Activated CD8-positive, alpha-beta memory T cell treated with anti-CD3 and anti-CD28 coated beads, Interleukin-2, amount 50 U/mL, for 24 hours (primary cell): ENCODE results near the gene BMF.

Experiments
- DNase-seq: peaks from one replicate; pipeline ENCODE4 v3.0.0-alpha.2; 2020; ENCODE audit errors: extremely low read depth

BMF gene

DNA sequence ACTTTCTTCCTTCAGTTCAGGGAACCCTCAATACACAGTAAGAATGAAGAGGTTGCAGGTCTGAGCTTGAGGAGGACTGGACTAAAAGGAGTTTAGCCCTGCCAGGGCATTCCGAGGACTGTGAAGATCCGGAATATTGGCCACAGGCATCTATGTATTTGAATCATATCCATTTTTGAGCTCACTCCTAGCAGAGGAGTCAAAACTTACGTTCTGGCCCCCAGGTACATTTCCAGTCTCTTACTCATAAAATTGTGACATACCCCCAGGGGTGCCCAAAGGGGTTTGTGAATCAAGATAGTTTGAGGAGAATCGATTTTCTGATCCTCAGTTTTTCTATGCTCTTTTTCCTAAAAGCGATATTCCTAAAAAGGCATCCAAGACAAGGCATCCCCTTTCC lies 42.1 kb downstream of the BMF start:
- DNase-seq, result no peak

DNA sequence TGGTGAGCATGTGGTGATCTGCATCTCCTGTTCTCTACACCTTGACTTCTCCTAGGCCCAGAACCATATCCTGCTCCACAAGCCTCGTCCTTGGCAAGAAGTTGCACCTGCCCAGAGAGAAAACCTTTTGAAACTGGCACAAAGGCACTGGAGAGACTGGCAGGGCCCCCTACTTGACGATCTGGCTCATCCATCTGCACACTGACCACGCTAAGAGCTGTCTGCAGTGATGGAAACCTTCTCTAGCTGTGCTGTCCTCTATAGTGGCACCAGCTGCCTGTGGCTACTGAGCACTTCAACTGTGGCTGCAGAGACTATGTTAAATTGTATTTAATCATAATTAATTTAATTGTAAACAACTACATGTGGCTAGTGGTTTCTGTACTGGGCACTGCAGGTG lies 43.5 kb downstream of the BMF start:
- no peak for DNase-seq

DNA sequence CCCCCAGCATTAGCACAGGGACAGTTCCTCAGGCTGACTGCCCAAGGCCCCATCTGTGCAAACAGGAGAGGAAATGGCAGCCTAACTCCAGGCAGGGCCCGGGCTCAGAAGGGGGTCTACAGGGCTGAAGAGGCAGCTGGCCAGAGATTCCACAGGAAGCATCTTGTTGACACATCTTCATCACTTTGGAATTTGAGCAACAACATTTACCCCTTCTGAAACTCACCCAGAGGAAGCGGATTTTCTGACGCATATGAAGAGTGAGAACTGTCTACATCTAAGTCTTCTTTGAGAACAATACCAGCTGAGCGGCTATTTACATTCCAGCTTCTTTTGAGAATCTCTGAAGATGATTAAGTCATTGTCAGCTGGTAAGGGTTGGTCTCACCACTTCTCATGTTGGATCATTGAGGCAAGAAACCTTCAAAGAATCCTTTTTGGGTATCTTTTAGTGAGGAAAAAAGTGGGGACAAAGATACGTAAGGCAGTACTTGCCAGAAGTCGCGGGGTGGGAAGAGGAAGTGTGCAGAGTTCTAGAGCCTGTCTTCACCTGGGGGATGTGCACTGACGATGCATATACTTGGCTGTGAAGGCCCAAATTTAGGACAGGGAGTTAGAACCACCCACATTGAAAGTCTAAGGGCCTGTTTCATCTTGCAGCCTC lies 44.3 kb downstream of the BMF start:
- DNase-seq, result no peak

DNA sequence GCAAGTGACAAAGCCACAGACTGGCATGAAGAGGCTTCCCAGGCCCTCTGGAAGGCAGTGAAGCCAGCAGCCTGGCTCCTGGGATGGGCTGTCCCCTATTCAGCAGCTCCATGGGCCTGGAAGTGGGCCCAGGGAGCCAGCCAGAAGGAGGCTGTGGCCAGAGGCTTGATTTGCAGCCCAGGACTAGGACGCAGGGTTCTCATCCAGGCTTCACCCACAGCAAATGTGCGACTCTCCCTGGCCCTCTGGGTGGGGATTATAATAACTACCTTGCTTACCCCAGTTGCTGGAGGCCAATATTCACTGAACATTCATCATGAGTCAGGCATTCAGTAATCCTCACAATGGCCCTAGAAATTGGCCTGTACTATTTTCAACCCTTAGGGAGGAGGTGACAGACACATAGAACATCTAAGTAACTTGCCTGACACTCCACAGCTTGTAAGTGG lies 45.1 kb downstream of the BMF start:
- DNase-seq, result no peak

DNA sequence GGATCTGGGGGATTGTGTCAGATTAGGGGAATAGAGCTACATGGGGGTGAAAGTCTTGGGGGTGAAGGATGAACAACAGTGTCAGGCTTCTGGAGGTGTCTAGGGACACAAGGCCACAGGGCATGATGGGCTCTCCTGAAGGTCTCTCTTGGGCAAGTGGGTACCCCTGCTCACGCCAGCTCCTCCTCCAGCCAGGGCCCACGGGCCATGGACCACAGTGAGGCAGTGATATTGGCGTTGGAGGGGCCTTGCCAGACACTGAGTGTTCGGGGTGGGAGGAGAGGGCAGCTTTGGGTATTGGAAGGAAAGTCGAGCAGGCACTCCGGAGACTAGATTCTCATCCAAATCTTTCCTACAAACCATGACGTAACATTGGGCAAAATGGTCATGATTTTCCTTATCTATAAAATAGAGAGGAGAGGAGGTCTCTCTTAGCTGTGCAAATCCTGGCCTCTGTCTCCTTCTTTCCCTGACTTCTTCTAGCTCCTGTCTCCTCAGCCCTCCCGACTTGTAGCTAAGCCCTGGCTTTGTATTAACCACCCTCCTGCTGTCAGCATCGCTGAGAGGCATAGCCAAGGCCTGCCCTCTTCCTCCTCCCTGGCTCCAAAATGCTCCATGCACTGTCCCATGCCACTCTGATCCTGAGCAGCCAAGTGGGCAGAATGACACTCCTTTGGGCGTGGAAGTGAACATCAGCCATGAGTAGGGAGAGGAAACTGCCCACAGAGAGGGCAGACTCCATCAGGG lies 45.7 kb downstream of the BMF start:
- DNase-seq, result no peak

DNA sequence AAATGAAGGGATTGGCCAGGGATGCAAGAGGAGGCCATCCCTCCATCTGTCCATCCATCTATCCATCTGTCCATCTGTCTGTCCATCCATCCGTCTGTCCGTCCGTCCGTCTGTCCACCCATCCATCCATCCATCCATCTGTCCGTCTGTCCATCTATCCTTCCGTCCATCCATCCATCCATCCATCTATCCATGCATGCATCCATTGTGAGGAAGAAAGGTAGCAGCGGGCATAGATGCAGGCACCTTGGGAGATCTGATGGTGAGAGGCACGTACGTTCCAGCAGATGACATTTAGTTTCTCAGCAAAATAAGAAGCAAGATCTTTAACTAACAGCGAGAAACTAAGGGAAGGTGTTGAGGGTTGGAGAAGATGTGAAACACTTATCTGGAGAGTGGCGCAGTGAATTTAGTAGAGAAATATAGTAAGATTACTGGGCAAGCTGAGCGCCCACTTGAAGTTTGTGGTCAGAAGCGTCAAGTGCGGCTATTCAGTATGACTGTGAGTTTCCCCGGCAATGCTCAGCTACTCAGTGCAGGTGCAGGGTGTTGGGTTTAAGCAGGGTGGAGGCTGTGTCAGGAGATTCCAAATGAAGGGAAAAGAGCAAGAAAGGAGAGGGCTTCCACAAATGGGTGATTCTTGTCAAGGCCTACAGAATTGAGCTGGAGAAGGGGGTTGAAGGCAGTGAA lies 47.3 kb downstream of the BMF start:
- no peak for DNase-seq

DNA sequence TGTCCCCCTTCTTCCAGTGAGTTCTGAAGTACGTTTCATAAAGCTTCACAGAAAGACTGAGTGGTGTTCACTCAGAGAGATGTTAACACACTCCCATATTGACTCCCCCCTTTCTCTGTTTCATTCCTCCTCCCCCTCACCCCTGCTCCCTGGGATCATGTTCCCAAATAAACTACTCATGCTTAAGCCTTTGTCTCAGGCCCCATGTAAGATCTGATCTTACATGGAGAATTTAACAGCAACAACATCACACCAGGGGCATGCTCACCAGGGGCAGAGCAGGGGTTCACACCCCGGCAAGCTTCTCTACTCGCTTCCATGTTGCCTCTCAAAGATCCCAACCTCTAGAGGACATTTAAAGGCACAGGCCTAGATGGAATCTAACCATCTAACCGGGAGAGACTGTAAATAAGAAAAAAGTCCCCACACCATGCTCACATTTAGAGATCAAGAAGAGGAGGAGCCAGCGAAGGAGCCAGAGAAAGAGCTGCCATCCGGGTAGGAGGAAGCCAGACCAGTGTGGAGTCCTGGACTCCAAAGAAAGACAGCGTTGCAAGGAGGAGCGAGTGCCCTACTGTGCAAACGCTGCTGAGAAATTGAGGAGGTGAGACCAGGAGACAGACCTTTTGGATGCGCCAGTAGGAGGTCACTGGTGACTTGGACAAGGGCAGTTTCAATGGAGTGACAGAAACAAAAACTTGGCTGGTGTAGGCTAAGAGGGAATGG lies 48.3 kb downstream of the BMF start:
- DNase-seq, result no peak

DNA sequence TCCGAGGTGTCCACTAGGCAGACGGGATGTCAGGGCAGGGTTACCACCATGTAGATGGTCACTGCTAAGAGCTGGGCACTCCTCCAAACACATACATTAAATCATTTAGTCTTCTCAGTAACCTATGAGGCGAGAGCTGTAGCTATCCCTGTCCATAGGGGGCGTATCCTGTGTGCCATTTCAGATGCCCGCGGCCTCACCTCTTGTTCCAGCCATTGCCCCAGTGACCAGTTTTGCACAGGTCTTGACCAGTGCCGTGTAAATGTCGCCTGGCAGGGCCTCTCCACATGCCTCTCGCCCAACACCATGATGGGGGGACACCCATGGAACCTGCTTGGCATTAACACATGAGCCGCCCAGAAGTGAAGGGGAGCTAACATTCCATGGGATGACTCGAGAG lies 48.9 kb downstream of the BMF start:
- DNase-seq, result no peak

DNA sequence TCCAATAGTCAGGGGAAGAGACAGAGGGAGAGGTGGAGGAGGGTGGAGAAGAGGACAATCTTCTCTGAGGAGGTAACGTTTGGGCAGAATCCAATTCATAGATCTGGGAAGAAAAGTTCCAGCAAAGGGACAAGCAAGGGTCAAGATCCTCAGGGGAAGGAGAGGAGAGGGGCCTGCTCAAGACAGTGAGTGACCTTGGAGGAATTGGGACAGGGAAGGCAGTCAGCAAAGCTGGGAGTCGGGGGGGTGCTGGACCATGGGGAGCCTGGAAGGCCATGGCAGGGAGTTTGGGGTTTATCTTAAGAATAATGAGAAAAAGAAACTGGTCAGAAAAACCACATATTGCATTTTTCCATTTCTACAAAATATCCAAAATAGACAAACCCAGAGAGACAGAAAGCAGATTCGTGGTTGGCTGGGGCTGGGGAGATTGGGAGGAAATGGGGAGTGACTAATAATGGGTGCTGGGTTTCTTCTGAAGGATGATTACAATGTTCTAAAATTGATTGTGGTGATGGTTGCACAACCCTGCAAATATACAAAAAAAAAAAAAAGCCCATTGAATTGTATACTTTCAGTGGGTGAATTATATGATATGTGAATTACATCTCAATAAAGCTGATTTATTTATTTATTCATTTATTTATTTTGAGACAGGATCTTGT lies 50.1 kb downstream of the BMF start:
- no peak for DNase-seq

DNA sequence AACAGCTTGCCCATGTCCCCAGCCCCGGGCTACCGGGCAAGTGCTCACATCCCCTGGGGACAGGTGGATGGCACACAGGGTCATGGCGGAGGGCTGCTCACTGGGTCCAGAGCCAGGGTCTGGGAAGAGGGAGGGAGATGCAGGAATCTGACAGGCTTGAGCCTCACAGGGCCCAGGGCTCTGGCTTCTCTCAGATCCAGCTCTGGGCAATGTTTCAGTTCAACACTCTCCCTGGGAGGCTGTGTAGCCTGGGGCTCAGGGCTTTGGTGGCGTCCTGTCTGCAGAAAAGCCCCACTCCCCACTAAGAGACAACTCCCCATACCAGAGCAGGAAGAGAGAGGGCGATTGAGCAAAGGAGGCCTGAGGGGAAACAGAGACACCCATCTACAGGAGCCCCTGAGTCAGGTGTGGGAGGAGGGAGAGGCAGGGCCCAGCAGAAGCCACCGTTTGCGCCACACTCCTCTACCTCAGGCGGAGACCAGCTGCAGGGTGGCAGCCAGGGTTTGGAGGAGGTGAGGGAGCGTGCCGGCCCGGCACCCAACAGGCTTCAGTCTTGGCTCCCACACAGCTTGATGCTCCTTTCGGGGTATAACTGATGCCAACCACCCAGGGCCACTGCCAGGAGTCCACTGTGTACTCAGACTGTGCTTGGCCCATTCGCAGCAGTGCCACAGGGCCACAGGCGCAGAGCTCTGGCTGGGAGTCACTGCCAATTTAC lies 52.9 kb downstream of the BMF start:
- no peak for DNase-seq

DNA sequence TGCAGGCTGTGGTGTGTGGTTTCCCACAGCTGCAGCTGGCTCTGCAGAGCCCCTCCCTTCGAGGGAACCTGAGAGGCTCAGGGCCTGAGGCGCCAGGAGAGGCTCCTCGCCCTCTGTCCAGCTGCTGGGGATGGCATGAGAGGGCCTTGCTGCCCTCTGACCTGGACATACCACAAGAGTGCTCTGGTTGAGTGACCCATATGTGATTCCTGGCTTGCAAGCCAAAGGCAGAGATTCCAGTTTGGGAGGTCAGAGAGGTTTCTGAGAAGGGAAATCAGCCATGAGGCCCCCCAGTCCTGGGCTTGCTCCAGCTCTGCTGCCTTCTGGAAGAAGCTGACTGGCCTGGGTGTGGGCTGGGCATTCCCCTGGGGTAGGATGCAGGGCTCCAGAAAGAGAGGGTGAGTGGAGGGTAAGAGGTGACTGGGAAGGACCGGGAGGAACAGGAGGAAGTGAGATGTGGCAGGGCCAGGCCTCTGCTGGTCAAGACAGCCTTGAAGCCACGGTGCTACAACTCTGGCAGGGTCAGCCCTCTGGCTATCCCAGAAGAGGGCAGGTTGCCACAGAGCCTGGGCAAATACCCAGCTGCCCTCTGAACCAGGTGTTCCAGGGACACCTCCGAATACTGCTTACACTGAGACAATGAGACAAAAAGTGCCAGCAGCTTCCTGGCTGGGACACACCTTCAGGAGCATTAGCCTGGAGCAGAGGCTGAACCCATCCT lies 53.7 kb downstream of the BMF start:
- DNase-seq, result no peak

DNA sequence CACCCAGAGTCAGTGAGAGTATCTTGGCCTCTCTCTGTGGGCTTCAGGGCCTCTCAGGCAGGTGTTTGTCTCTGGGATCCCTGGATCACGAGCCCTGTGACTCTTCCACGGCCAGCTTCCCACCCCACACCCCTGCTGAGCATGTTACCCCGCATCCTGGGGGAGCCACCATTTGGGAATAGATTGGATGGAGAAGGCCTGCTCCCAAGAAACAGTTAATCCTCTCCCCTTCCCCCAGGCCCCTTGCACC lies 54.1 kb downstream of the BMF start:
- no peak for DNase-seq

DNA sequence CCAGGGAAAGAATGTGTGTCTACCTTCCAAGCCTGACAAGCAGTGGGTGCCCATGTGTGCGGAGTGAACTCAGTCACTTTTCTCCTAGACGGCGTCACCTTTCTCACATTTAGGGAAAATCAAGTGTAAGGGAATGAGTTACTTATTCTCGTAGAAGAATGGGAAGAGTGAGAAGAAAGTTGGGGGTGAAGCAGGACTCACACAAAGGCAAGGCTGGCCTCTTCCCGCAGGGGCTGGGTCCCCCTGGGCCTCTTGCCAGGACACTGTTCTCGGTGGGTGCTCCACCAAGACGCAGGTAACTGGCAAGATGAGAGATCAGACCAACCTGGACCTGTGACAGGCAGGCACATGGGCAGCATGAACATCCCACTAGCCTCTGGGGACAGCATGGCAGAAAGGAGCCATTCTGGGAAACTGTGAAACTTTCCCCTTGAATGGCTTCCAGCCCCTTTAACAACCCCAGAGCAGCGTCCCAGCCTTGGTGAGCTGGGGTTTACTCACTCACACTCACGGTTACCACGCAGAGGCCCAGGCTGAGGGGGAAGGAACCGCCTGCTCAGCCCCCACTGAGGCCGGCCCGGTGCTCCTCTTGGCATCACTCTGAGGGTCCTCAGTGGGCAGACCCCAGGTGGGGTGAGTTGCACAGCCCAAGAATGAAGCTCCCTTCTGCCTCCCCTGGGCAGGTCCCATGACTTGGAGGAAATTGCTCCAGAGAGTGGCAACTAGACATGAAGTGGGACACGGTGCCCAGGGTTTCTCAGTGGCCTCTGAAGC lies 54.7 kb downstream of the BMF start:
- DNase-seq, result no peak

DNA sequence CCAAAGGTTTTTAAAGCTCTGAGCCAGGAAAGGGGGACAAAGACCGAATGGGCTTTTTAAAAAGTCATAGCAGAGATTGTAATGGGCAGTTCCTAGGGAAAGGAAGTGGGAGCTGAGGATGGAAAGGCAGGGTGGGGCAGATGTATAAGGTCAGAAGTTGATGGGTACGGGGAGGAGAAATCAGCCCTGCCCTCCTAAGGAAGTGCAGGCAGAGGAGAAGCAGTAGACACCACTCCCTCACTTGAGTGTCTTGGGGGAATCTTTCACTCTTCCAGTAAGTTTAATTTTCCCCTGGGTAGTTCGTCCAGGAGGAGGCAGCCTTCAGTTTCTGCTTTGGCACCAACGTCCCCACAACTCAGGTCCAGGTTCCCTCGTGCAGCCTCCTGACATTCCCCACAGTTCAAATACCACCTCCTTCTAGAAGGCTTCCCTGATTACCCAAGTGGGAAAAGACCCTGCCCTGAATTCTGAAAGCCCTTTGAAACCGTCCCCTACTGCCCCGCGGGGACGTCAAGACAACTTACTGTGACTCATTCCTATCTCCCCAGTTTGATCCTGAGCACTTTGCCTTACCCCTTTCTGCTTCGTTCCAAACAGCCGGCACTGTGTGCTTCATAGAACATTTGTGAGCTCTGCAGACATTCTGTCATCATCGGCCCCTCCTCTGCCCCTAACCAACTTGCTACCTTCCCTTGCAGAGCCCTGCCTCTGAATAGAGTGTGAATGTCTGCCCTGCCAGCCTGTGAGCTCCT lies 55.4 kb downstream of the BMF start:
- no peak for DNase-seq

DNA sequence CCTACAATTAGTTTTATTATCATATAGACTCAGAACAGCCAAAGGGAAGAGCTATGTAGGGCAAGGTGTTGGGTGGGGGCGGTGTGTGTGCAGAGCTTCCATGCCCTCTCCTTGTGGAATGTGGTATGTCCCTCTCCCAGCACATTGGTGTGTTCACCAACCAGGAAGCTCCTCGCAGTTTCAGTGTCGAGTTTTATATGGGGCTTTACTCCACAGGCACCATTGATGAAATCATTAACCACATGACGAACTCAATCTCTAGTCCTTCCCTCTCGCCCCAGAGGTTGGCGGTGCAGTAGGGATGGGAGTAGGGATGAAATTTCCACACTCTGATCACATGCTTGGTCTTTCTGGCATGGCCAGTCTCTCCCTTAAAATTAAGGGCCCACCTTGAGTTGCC lies 56.1 kb downstream of the BMF start:
- no peak for DNase-seq

DNA sequence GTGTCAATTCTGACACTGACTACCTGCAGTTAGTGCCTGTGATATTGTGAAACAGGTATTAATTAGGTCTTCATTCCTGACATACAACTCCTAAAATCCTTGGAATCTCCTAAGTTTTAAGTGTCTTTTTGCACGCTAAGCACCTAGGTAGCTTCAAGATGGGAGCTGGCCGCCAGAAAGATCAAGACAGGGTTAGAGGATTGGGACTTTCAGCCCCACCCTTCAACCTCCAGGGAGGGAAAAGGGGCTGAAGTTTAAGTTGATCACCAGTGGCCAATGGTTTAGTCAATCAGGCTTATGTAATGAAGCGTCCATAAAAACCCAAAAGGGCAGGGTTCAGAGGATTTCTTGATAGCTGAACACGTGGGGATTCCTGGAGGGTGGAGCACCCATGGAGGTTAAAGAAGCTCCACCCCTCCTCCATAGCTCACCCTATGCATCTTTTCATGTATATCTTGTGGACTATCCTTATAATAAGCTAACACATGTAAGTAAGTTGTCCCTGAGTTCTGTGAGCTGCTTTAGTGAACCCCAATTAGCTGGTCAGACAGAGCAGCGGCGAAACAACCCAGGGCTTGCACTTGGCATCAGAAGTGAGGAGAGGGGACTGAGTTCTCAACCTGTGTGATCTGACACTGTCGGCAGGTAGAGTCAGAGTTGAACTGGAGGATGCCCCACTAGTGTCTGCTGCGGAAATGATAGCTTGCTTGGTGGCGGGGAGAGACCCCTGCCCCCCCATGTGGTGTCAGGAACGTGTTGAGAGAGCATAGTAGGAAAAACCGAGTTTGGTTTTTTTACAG lies 56.9 kb downstream of the BMF start:
- no peak for DNase-seq

DNA sequence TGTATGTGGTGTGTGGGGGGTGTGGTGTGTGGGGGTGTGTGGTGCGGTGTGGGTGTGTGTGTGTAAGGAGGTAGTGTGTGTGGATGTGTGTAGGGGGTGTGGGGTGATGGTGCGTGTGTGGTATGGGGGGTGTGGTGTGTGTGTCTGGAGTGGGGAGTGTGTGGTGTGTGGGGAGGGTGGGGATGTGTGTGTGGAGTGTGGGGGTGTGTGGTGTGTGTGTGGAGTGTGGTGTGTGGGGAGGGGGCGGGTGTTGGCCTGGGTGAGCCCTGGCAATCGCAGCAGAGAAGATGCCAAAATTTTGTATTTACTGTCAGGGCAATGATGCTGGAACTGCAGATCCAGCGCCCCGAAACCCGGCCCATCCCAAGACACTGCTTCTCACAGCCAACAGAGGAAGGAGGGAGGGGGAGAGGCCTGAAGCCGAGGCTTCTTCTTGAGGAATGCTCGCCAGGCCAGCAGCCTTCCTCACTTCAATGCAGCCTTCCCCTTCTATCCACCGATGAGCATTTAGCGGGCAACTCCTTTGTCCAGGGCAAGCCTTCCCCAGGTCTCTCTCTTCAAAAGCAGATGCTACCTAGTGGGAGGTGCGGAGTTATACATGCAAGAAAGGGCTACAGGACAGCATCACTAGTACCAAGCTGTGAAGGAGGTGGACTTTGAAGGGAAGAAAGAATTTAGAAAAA lies 57.8 kb downstream of the BMF start:
- no peak for DNase-seq

DNA sequence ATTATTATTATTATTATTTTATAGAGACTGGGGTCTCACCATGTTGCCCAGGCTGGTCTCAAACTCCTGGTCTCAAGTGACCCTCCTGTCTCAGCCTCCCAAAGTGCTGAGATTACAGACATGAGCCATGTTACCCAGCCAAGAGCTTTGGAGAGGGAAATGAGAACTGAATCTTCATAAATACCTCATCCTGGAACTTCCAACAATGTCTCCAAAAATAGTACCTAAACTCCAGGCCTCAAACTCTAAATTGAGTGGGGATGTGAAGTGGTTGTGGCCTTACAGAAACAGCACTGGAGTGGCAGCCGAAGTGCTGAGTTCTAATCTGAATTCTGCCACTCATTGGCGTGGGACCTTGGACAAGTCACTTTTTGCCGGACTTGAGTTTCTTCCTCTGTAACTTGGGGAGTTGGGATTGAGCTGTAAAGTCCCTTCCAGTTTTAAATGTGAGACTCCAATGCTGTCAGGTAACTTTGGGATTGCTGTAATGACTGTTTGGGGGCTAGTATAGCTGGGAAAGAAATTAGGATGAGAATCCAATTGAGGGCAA lies 59.7 kb downstream of the BMF start:
- no peak for DNase-seq
